Brain microvascular endothelial cell (primary cell): ENCODE results near the gene ZNG1F.
"Not testable (repeated sequence)": the region's sequence is repeated elsewhere in the genome, so short reads cannot be mapped to it uniquely, and the experiment has no call there.

Source experiments
- DNase-seq: peaks from one replicate; pipeline ENCODE4 v3.0.0-alpha.2; 2020
- H3K27ac ChIP-seq: fragments of 250-450 bp; sonication (Bioruptor Pico); 2 replicates; pipeline ENCODE4 v1.5.1; 2020; ENCODE audit warnings: mild to moderate bottlenecking, moderate library complexity
- H3K27me3 ChIP-seq: fragments of 250-450 bp; sonication (Bioruptor Pico); replicated peaks from 2 replicates; pipeline ENCODE4 v1.5.1; 2020; ENCODE audit warnings: mild to moderate bottlenecking
- H3K36me3 ChIP-seq: fragments of 250-450 bp; sonication (Bioruptor Pico); replicated peaks from 2 replicates; pipeline ENCODE4 v1.5.1; 2020; ENCODE audit warnings: mild to moderate bottlenecking
- H3K4me3 ChIP-seq: 2 replicates; pipeline ENCODE4 v1.5.1; 2011; ENCODE audit warnings: low read depth, mild to moderate bottlenecking, control low read depth, low read length, moderate library complexity
- in situ Hi-C: cut with HindIII; loops from 2 replicates; pipeline ENCODE4 v1.10.0; 2017; ENCODE audit warnings: low sequenced_read_pairs, low pct_ligation_motif_present
- TF ChIP-seq, protein P1 (sequence below): IDR thresholded peaks from 2 replicates; pipeline ENCODE4 v1.5.1; 2011; ENCODE audit warnings: low read depth, mild to moderate bottlenecking, moderate library complexity, low read length, control low read depth, inconsistent platforms; ENCODE audit errors: missing control alignments

Gene ZNG1F

GRCh38 chr9:41110913-41111312, 78.2 kb downstream of the ZNG1F start:
- H3K27me3 ChIP-seq, DNase-seq, H3K36me3 ChIP-seq, H3K27ac ChIP-seq, in situ Hi-C loops, H3K4me3 ChIP-seq: not testable (repeated sequence)
- TF ChIP-seq, protein P1, sequence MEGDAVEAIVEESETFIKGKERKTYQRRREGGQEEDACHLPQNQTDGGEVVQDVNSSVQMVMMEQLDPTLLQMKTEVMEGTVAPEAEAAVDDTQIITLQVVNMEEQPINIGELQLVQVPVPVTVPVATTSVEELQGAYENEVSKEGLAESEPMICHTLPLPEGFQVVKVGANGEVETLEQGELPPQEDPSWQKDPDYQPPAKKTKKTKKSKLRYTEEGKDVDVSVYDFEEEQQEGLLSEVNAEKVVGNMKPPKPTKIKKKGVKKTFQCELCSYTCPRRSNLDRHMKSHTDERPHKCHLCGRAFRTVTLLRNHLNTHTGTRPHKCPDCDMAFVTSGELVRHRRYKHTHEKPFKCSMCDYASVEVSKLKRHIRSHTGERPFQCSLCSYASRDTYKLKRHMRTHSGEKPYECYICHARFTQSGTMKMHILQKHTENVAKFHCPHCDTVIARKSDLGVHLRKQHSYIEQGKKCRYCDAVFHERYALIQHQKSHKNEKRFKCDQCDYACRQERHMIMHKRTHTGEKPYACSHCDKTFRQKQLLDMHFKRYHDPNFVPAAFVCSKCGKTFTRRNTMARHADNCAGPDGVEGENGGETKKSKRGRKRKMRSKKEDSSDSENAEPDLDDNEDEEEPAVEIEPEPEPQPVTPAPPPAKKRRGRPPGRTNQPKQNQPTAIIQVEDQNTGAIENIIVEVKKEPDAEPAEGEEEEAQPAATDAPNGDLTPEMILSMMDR, result peak; percentile 3

- H3K27me3 ChIP-seq, in situ Hi-C loops, H3K4me3 ChIP-seq, H3K27ac ChIP-seq, H3K36me3 ChIP-seq, DNase-seq: not testable (repeated sequence)
These were observed 79.9 kb downstream of the ZNG1F start for GRCh38 chr9:41109253-41109652.

GRCh38 chr9:41108816-41109215, 80.3 kb downstream of the ZNG1F start:
- DNase-seq, H3K27me3 ChIP-seq, H3K27ac ChIP-seq, H3K36me3 ChIP-seq, H3K4me3 ChIP-seq, in situ Hi-C loops: not testable (repeated sequence)

- H3K27ac ChIP-seq, H3K4me3 ChIP-seq, in situ Hi-C loops, H3K27me3 ChIP-seq, DNase-seq, H3K36me3 ChIP-seq: not testable (repeated sequence)
These were observed 82.5 kb downstream of the ZNG1F start for GRCh38 chr9:41106472-41107116.

DNA sequence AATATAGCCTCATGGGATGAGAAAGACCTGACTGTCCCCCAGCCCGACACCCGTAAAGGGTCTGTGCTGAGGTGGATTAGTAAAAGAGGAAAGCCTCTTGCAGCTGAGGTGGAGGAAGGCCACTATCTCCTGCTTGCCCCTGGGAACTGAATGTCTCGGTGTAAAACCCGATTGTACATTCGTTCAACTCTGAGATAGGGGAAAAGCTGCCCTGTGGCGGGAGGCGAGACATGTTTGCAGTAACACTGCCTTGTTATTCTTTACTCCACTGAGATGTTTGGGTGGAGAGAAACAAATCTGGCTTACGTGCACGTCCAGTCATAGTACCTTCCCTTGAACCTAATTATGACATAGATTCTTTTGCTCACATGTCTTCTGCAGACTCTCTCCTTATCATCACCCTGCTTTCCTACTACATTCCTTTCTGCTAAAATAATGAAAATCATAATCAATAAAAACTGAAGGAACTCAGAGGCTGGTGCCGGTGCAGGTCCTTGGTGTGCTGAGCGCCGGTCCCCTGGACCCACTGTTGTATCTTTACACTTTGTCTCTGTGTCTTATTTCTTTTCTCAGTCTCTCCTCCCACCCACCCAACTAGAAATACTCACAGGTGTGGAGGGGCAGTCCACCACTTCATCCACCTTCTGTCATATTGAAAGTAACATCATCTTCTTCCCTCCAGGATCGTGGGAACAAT, 83.4 kb downstream of the ZNG1F start:
- in situ Hi-C loops, H3K36me3 ChIP-seq, H3K4me3 ChIP-seq, DNase-seq, H3K27me3 ChIP-seq, H3K27ac ChIP-seq: not testable (repeated sequence)

GRCh38 chr9:41104542-41104941, 84.6 kb downstream of the ZNG1F start:
- H3K27me3 ChIP-seq, H3K4me3 ChIP-seq, in situ Hi-C loops, DNase-seq, H3K27ac ChIP-seq, H3K36me3 ChIP-seq: not testable (repeated sequence)

GRCh38 chr9:41100508-41100907, 88.6 kb downstream of the ZNG1F start:
- H3K36me3 ChIP-seq, in situ Hi-C loops, H3K27ac ChIP-seq, H3K4me3 ChIP-seq, DNase-seq, H3K27me3 ChIP-seq: not testable (repeated sequence)

DNA sequence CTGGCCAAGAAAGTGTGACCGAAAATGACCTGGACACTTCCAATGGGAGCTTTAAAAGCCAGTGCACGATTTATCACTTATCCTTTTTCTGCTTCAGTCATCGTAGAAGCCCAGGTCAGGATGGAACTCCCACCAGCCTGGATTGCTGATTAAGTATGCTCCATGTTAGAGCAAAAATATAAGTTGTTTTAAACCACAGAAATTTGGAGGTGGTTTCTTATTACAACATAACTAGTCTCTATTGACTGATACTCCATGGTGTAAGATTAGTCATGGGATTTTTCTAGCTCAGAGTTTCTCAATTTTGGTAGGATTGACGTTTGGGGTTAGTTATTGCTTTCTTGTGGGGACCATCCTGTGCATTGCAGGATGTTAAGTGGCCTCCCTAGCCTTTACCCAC, 90.4 kb downstream of the ZNG1F start:
- DNase-seq, H3K36me3 ChIP-seq, H3K27ac ChIP-seq, H3K4me3 ChIP-seq, H3K27me3 ChIP-seq, in situ Hi-C loops: not testable (repeated sequence)

DNA sequence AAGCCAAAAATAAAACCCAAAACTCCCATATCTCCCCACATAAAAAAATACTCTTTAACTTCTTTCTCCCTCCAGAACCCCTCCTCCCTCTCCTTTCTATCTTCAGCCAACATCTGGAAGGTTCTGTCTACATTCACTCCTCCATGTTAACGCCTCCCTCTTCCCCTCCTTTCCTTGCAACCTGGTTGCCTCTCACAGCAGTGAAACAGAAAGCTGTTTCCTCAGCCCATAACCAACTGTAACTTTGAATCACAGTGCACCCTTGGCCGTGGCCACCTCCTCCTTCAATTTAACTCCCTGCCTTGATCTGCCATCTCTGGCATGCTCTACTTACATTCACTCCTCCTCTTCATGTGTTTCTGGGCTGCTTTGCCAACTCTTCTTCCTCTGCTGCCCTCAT, 94.1 kb downstream of the ZNG1F start:
- H3K27me3 ChIP-seq, H3K36me3 ChIP-seq, H3K27ac ChIP-seq, DNase-seq, in situ Hi-C loops, H3K4me3 ChIP-seq: not testable (repeated sequence)

DNA sequence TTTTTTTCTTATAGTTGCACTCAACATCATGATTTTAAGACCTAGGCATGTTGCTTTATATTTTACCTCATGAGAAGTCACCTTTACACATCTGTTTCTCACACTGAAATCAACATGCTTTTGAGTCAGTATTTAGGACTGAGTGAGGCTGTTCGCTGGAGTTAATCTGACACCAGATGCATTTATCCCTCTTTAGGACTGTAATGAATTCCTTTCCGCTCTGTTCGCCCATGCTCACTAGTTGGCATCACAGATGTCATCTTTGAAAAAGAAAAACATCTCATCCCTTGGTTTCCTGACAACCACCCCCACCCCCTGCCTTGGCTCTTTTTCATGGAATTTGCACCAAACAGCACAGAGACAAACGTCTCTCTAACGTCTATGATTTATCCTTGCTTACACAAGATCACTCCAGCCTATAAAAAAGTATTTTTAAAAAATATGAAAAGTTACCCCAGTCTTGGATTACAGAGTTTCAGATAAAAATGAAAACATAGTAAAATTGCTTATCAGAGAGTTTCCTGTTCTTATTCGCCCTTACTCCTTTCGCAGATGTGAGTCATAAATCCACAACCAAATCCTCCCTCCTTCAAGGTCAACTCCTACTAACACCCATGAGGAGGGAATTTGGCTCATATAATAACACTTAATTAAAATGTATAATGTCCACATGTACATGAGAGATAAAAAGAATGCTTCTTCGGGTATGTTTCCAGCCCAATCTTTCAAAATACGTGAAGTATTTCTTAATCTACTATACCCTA, 94.9 kb downstream of the ZNG1F start:
- H3K36me3 ChIP-seq, H3K27me3 ChIP-seq, in situ Hi-C loops, H3K27ac ChIP-seq, H3K4me3 ChIP-seq, DNase-seq: not testable (repeated sequence)

- H3K4me3 ChIP-seq, H3K36me3 ChIP-seq, in situ Hi-C loops, H3K27me3 ChIP-seq, DNase-seq, H3K27ac ChIP-seq: not testable (repeated sequence)
These were observed 98.2 kb downstream of the ZNG1F start for GRCh38 chr9:41090922-41091321.

DNA sequence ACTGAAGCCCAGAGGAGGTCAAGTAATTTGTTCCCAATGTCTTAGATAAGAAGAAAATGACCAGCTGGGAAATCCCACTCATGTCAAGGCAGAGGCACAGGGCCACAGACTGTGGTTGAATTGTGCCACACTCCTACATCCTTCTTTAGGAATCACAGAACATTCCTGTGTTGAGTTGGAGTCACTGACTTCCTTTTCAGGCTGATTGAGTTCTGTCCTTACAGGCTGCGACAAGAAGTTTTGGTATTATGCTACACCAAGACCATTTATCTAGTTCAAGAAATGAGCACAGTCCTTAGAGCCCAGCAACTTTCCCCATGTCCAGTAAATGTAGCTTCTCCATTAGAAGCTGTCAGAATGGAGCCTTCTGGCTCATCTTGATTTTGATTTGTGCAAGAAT, 98.7 kb downstream of the ZNG1F start:
- H3K36me3 ChIP-seq, H3K27me3 ChIP-seq, H3K4me3 ChIP-seq, H3K27ac ChIP-seq, DNase-seq, in situ Hi-C loops: not testable (repeated sequence)
